ENCODE data around the gene MEGF8. TPM values are rescaled to one million over a fixed set of nuclear protein-coding genes. Genes with fewer than 3 reads are reported as not detected.

The MEGF8 gene
- total RNA-seq, 4 donors from 2014 or later, result 12.5 to 150 (median 35.7) TPM

DNA sequence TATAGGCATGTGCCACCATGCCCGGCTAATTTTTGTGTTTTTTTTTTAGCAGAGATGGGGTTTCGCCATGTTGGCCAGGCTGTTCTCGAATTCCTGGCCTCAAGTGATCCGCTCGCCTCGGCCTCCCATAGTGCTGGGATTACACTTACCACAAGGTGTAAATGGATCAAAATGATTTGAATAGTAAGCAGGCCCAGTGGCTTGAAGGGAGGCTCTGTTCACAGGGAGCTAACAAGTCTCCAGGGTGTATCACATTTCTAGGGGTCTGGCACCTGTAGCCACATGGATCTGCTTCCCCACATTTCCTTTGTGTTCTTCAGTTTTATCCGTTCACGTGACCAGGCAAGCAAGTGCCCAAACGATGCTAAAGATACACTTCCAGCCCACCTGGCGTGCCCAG is 78.2 kb downstream of the MEGF8 start:
- 91 to 97% methylated on average over 10 of the region's 10 CpGs for WGBS, 2 donors
- H3K27me3 ChIP-seq, result no peaks in the 10 kb centered on the region
- H3K4me1 ChIP-seq, result peaks cover 13 to 16% of the 10 kb centered on the region in 2 donors
- no peaks in the 10 kb centered on the region for H3K36me3 ChIP-seq
- no peak for TF ChIP-seq POLR2A (IDR thresholded peaks at IDR 0.05)
- TF ChIP-seq CTCF (IDR thresholded peaks at IDR 0.05), result no peak
- DNase-seq, result no peak
- intact Hi-C loops (cut with DNase I), result no loop called here
- H3K9me3 ChIP-seq, result no peaks in the 10 kb centered on the region
- H3K4me3 ChIP-seq (replicated peaks in 1 of 3), result no peak overlapping the region
- no peak overlapping the region for H3K27ac ChIP-seq

- DNase-seq, result no peak
- no peak overlapping the region for H3K27ac ChIP-seq
- H3K9me3 ChIP-seq, result no peaks in the 10 kb centered on the region
- H3K4me3 ChIP-seq (replicated peaks in 1 of 3), result no peak overlapping the region
- 94 to 100% methylated on average over 1 to 11 of the region's 11 CpGs for WGBS, 2 donors
- H3K4me1 ChIP-seq, result peaks cover 16 to 18% of the 10 kb centered on the region in 2 donors
- intact Hi-C loops (cut with DNase I), result no loop called here
- TF ChIP-seq POLR2A (IDR thresholded peaks at IDR 0.05), result no peak
- no peak for TF ChIP-seq CTCF (IDR thresholded peaks at IDR 0.05)
- no peaks in the 10 kb centered on the region for H3K27me3 ChIP-seq
- H3K36me3 ChIP-seq, result no peaks in the 10 kb centered on the region
These were observed 80.7 kb downstream of the MEGF8 start for GRCh38 chr19:42406111-42406510.

GRCh38 chr19:42407085-42407815 is 81.8 kb downstream of the MEGF8 start:
- intact Hi-C loops (cut with DNase I), result no loop called here
- Histone ChIP-seq H3K36me3 (no peaks in the 10 kb centered on the region), H3K27me3 (no peaks in the 10 kb centered on the region), H3K4me3 (replicated peaks in 1 of 3) (no peak overlapping the region), H3K27ac (no peak overlapping the region), H3K4me1 (peaks cover 8 to 12% of the 10 kb centered on the region in 2 donors), H3K9me3 (no peaks in the 10 kb centered on the region)
- DNase-seq, result no peak
- WGBS, 2 donors, result 95% methylated on average over 23 to 30 of the region's 30 CpGs
- TF ChIP-seq POLR2A (IDR thresholded peaks at IDR 0.05) (no peak), CTCF (IDR thresholded peaks at IDR 0.05) (no peak)

GRCh38 chr19:42407816-42408175 is 82.4 kb downstream of the MEGF8 start:
- intact Hi-C loops (cut with DNase I), result no loop called here
- TF ChIP-seq POLR2A (IDR thresholded peaks at IDR 0.05) (no peak), CTCF (IDR thresholded peaks at IDR 0.05) (no peak)
- no peaks in the 10 kb centered on the region for H3K27me3 ChIP-seq
- H3K36me3 ChIP-seq, result no peaks in the 10 kb centered on the region
- H3K9me3 ChIP-seq, result no peaks in the 10 kb centered on the region
- WGBS, 2 donors, result 94 to 98% methylated on average over 10 of the region's 10 CpGs
- H3K4me3 ChIP-seq (replicated peaks in 1 of 3), result no peak overlapping the region
- no peak overlapping the region for H3K27ac ChIP-seq
- peaks cover 4 to 9% of the 10 kb centered on the region in 2 donors for H3K4me1 ChIP-seq
- DNase-seq, result no peak

- Histone ChIP-seq H3K9me3 (no peaks in the 10 kb centered on the region), H3K4me3 (replicated peaks in 1 of 3) (no peak overlapping the region), H3K27ac (no peak overlapping the region), H3K27me3 (no peaks in the 10 kb centered on the region), H3K4me1 (peaks cover 4 to 9% of the 10 kb centered on the region in 2 donors), H3K36me3 (no peaks in the 10 kb centered on the region)
- WGBS, 2 donors, result 61 to 75% methylated on average over 6 of the region's 6 CpGs
- DNase-seq, result no peak
- no peak for TF ChIP-seq CTCF (IDR thresholded peaks at IDR 0.05)
- no peak for TF ChIP-seq POLR2A (IDR thresholded peaks at IDR 0.05)
- intact Hi-C loops (cut with DNase I), result no loop called here
These were observed 84.0 kb downstream of the MEGF8 start for GRCh38 chr19:42409477-42409876.
